Measurements from ENCODE around the gene DPP9. TPM values are rescaled to one million over a fixed set of nuclear protein-coding genes. Genes with fewer than 3 reads are reported as not detected.

Gene DPP9
- polyA plus RNA-seq, 1 of the 3 experiments (the other 2 are of a cell fraction) = 17.1 TPM

DNA sequence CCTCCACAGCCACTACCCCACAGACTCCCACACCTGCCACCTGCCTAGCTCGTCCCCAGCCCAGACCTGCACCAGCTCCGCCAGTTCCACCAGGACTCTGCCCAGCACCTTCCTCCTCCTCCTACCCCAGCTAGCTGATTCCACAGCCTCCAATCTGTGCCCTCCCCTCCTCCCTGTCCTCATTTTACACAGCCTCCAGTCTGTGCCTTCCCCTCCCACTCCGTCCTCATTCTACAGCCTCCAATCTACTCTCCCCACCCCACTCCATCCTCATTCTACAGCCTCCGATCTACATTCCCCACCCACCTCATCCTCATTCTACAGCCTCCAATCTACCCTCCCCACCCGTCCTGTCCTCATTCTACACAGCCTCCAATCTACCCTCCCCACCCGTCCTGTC is 60.8 kb downstream of the DPP9 start:
- WGBS (ENCODE audit: low lambda C conversion rate) = 94% methylated on average over 6 of the region's 6 CpGs
- Histone ChIP-seq H3K4me2 (no peak overlapping the region), H3K4me3 (ENCODE audit: low read depth in 2 of 2, low read length in 1 of 2) (no peak overlapping the region), H4K20me1 (ENCODE audit: insufficient read depth) (no peaks in the 10 kb centered on the region), H3K36me3 (replicated peaks in 1 of 2; ENCODE audit: control insufficient read depth in 1 of 2, insufficient read depth in 2 of 2, low read length in 1 of 2) (peaks cover 25 to 36% of the 10 kb centered on the region in 2 experiments), H3K27me3 (ENCODE audit: insufficient read depth) (no peaks in the 10 kb centered on the region), H3K4me1 (ENCODE audit: control insufficient read depth in 1 of 2, insufficient read depth in 2 of 2, low read depth in 1 of 2, low read length in 1 of 2) (no peaks in the 10 kb centered on the region), H3K9me3 (no peaks in the 10 kb centered on the region), H3F3A (replicated peaks; ENCODE audit: insufficient read depth) (peaks cover 3% of the 10 kb centered on the region), H3K27ac (ENCODE audit: low read depth in 2 of 2, low read length in 1 of 2) (no peak overlapping the region), H3K9ac (no peak overlapping the region), H3K79me2 (ENCODE audit: insufficient read depth) (peaks cover 15% of the 10 kb centered on the region; the same call in 1 of the 2 replicates), H3K9me2 (no peaks in the 10 kb centered on the region), H2AFZ (ENCODE audit: low read depth) (no peak overlapping the region)
- ChIA-PET POLR2A (no interaction called here), CTCF (interaction anchor here (1.1 kb wide), 1 partner anchor 96 kb away, joined by 3 read pairs; no protein-coding TSS in a partner anchor)
- no peak for DNase-seq
- no peak for TF ChIP-seq ZBTB33 (IDR thresholded peaks at IDR 0.05; ENCODE audit: borderline replicate concordance, low read depth)
- TF ChIP-seq GABPA (IDR thresholded peaks at IDR 0.05; ENCODE audit: low read depth) = no peak
- TF ChIP-seq NFIC (IDR thresholded peaks at IDR 0.05; ENCODE audit: borderline replicate concordance) = no peak
- TF ChIP-seq IRF3 (IDR thresholded peaks at IDR 0.05; ENCODE audit: low read depth, low read length) = no peak
- TF ChIP-seq, protein P1, sequence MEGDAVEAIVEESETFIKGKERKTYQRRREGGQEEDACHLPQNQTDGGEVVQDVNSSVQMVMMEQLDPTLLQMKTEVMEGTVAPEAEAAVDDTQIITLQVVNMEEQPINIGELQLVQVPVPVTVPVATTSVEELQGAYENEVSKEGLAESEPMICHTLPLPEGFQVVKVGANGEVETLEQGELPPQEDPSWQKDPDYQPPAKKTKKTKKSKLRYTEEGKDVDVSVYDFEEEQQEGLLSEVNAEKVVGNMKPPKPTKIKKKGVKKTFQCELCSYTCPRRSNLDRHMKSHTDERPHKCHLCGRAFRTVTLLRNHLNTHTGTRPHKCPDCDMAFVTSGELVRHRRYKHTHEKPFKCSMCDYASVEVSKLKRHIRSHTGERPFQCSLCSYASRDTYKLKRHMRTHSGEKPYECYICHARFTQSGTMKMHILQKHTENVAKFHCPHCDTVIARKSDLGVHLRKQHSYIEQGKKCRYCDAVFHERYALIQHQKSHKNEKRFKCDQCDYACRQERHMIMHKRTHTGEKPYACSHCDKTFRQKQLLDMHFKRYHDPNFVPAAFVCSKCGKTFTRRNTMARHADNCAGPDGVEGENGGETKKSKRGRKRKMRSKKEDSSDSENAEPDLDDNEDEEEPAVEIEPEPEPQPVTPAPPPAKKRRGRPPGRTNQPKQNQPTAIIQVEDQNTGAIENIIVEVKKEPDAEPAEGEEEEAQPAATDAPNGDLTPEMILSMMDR (IDR thresholded peaks at IDR 0.05) = no peak

- no peak overlapping the region for H2AFZ ChIP-seq (ENCODE audit: low read depth)
- ChIA-PET CTCF (interaction anchor here (1.0 to 1.1 kb wide), 3 partner anchors 13 to 95 kb away, joined by 3 to 4 read pairs (median 3); no protein-coding TSS in a partner anchor), POLR2A (interaction anchor here (0.6 kb wide), 1 partner anchor 30 kb away, joined by 3 read pairs; no protein-coding TSS in a partner anchor)
- no peaks in the 10 kb centered on the region for H3K27me3 ChIP-seq (ENCODE audit: insufficient read depth)
- WGBS (ENCODE audit: low lambda C conversion rate) = 94% methylated on average over 19 of the region's 20 CpGs
- no peak overlapping the region for H3K4me3 ChIP-seq (ENCODE audit: low read depth in 2 of 2, low read length in 1 of 2)
- H3K4me1 ChIP-seq (ENCODE audit: control insufficient read depth in 1 of 2, insufficient read depth in 2 of 2, low read depth in 1 of 2, low read length in 1 of 2) = no peaks in the 10 kb centered on the region
- H3F3A ChIP-seq (replicated peaks; ENCODE audit: insufficient read depth) = no peaks in the 10 kb centered on the region
- no peak overlapping the region for H3K4me2 ChIP-seq
- no peak overlapping the region for H3K27ac ChIP-seq (ENCODE audit: low read depth in 2 of 2, low read length in 1 of 2)
- peaks cover 23 to 43% of the 10 kb centered on the region in 2 experiments for H3K36me3 ChIP-seq (replicated peaks in 1 of 2; ENCODE audit: control insufficient read depth in 1 of 2, insufficient read depth in 2 of 2, low read length in 1 of 2)
- no peaks in the 10 kb centered on the region for H3K9me3 ChIP-seq
- H3K9me2 ChIP-seq = no peaks in the 10 kb centered on the region
- H3K9ac ChIP-seq = no peak overlapping the region
- no peaks in the 10 kb centered on the region for H4K20me1 ChIP-seq (ENCODE audit: insufficient read depth)
- DNase-seq = no peak
- H3K79me2 ChIP-seq (ENCODE audit: insufficient read depth) = peaks cover 9% of the 10 kb centered on the region; the same call in 1 of the 2 replicates
- TF ChIP-seq YY1 (IDR thresholded peaks at IDR 0.05; ENCODE audit: low read depth) = no peak
- TF ChIP-seq CHD2 (IDR thresholded peaks at IDR 0.05; ENCODE audit: low read length, partially characterized antibody) = no peak
- no peak for TF ChIP-seq USF2 (IDR thresholded peaks at IDR 0.05; ENCODE audit: borderline replicate concordance, low read depth, low read length)
- no peak for TF ChIP-seq GABPA (IDR thresholded peaks at IDR 0.05; ENCODE audit: low read depth)
- TF ChIP-seq GATA2 (CRISPR knock-in tag; IDR thresholded peaks at IDR 0.05) = no peak
- no peak for TF ChIP-seq TAF1 (IDR thresholded peaks at IDR 0.05; ENCODE audit: borderline replicate concordance, low read depth, low read length)
- TF ChIP-seq EZH2phosphoT487 (IDR thresholded peaks at IDR 0.05; ENCODE audit: borderline replicate concordance, low read depth) = no peak
- TF ChIP-seq, protein P1 (IDR thresholded peaks at IDR 0.05) = no peak
- TF ChIP-seq ZBTB33 (IDR thresholded peaks at IDR 0.05; ENCODE audit: borderline replicate concordance, low read depth) = no peak
- TF ChIP-seq JUND (IDR thresholded peaks at IDR 0.05) = no peak
- no peak for TF ChIP-seq RXRA (IDR thresholded peaks at IDR 0.05; ENCODE audit: borderline replicate concordance, low read depth)
- TF ChIP-seq RCOR1 (IDR thresholded peaks at IDR 0.05; ENCODE audit: low read length) = no peak
These were observed 61.5 kb downstream of the DPP9 start for GRCh38 chr19:4662020-4662695.
